ENCODE measurements around the gene SNRPD3.

DNA sequence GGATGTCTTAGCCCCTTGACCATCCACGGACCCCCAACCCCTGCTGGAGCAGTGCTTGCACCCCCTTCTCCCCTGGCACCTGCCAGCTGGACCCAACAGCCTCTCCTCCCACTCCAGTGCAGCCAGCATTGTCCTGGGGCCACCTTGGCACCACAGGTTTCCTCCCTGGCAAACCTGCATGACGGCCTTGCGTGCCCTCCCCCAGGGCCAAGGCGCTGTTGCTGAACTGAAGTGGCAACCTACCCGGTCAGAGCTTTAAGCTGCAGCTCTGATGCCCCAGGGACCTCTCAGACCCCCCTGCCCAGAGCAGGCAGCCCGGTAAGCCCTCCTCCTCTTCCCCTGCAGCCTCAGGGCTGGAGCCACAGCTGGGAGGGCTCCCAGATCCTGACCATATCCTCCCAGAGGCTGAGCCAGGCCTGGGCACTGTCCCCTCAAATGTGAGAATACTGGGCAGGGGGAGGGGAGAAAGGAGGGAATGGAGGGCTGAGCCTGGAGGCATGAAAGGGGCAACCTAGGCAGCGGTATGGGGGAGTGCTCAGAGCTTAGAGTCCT, 38.8 kb downstream of the SNRPD3 start:
- TF ChIP-seq, protein P1, sequence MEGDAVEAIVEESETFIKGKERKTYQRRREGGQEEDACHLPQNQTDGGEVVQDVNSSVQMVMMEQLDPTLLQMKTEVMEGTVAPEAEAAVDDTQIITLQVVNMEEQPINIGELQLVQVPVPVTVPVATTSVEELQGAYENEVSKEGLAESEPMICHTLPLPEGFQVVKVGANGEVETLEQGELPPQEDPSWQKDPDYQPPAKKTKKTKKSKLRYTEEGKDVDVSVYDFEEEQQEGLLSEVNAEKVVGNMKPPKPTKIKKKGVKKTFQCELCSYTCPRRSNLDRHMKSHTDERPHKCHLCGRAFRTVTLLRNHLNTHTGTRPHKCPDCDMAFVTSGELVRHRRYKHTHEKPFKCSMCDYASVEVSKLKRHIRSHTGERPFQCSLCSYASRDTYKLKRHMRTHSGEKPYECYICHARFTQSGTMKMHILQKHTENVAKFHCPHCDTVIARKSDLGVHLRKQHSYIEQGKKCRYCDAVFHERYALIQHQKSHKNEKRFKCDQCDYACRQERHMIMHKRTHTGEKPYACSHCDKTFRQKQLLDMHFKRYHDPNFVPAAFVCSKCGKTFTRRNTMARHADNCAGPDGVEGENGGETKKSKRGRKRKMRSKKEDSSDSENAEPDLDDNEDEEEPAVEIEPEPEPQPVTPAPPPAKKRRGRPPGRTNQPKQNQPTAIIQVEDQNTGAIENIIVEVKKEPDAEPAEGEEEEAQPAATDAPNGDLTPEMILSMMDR (IDR thresholded peaks at IDR 0.05): no peak
- TF ChIP-seq EP300 (IDR thresholded peaks at IDR 0.05) (no peak), POLR2A (IDR thresholded peaks at IDR 0.05) (no peak)
